HCT116 (cell line): ENCODE data around the gene TP63. TPM values are rescaled to one million over a fixed set of nuclear protein-coding genes. Genes with fewer than 3 reads are reported as not detected.

ENCODE experiments used
- ATAC-seq: fragments of 200-7000 bp; cut with Tn5 transposase; 2 replicates; pipeline ENCODE4 v1.9.1; 2020; ENCODE audit warnings: mild to moderate bottlenecking, moderate library complexity
- BruUV-seq: library from RNA; stranded (reverse); fragments of 400-500 nt; replicated peaks from 2 replicates; lab custom pipeline; 2021; lab: Mats Ljungman, UMichigan
- CTCF ChIA-PET: fragments of 300-600 bp; sonication (Branson Sonifier 250); formaldehyde crosslinking; loops from one replicate; lab custom pipeline; 2021; ENCODE audit warnings: antibody characterized with exemption; lab: Charles Lee
- POLR2A ChIA-PET: fragments of 300-600, 350-600 bp; sonication (Branson Sonifier 250); formaldehyde crosslinking; loops from one replicate; lab custom pipeline; 2021; ENCODE audit warnings: antibody characterized with exemption; lab: Charles Lee
- RAD21 ChIA-PET, 2 experiments: fragments of 300-600 bp; sonication (Branson Sonifier 250); formaldehyde crosslinking; loops; one replicate each; lab custom pipeline; 2023; ENCODE audit warnings: low total read pairs in 2 of 2; ENCODE audit not compliant: uncharacterized antibody in 2 of 2, unreplicated experiment in 2 of 2, low non-redundant PET in 1 of 2; lab: Charles Lee
- DNase-seq: peaks from one replicate; pipeline ENCODE4 v3.0.0-alpha.2; 2010; ENCODE audit warnings: low read depth, low spot score
- H2AFZ ChIP-seq: fragments of 200-600 bp; shearing (Covaris generic), sonication (generic); 2 replicates; pipeline ENCODE4 v1.6.1; 2017; ENCODE audit warnings: low read depth, mixed run types, mixed read lengths, antibody characterized with exemption, low read length; ENCODE audit not compliant: poor library complexity, severe bottlenecking
- H3K27ac ChIP-seq: 2 replicates; pipeline ENCODE4 v1.5.1; 2012; ENCODE audit warnings: low read depth, low read length
- H3K27me3 ChIP-seq: fragments of 200-600 bp; sonication (generic); 2 replicates; pipeline ENCODE4 v1.6.1; 2016; ENCODE audit warnings: mixed run types, low read length, mixed read lengths; ENCODE audit not compliant: insufficient read depth
- H3K36me3 ChIP-seq, 2 experiments: fragments of 200-500 bp in 1 of 2; fragments of 200-600 bp in 1 of 2; sonication (Bioruptor generic) in 1 of 2; sonication (generic) in 1 of 2; 2 replicates each; pipeline versions ENCODE4 v1.5.1 to v1.6.1; 2014 to 2016; ENCODE audit warnings: low read length in 2 of 2, inconsistent platforms in 1 of 2, mixed read lengths in 1 of 2, mixed run types in 1 of 2; ENCODE audit not compliant: insufficient read depth in 2 of 2, control insufficient read depth in 1 of 2
- H3K4me1 ChIP-seq, 2 experiments: fragments of 200-600 bp in 1 of 2; sonication (generic) in 1 of 2; 2 replicates each; pipeline versions ENCODE4 v1.5.1 to v1.6.1; 2012 to 2017; ENCODE audit warnings: low read length in 2 of 2, inconsistent platforms in 1 of 2, mild to moderate bottlenecking in 1 of 2, mixed read lengths in 1 of 2, mixed run types in 1 of 2, moderate library complexity in 1 of 2; ENCODE audit not compliant: insufficient read depth in 2 of 2, control insufficient read depth in 1 of 2
- H3K4me2 ChIP-seq: fragments of 200-600 bp; sonication (generic); 2 replicates; pipeline ENCODE4 v1.6.1; 2017; ENCODE audit warnings: mixed run types, low read length, mixed read lengths
- H3K4me3 ChIP-seq, 2 experiments: fragments of 200-600 bp in 1 of 2; sonication (generic) in 1 of 2; replicated peaks in 1 of 2; 2 replicates each; pipeline ENCODE4 v1.5.1; 2011 to 2016; ENCODE audit warnings: low read length in 2 of 2, control low read depth in 1 of 2, low read depth in 1 of 2, mild to moderate bottlenecking in 1 of 2, mixed read lengths in 1 of 2, mixed run types in 1 of 2
- H3K79me2 ChIP-seq: fragments of 200-600 bp; sonication (generic); 2 replicates; pipeline ENCODE4 v1.6.1; 2017; ENCODE audit warnings: mild to moderate bottlenecking, mixed run types, low read length, moderate library complexity, mixed read lengths; ENCODE audit not compliant: insufficient read depth
- H3K9ac ChIP-seq: fragments of 200-600 bp; sonication (generic); 2 replicates; pipeline ENCODE4 v1.6.1; 2016; ENCODE audit warnings: low read length, mixed read lengths
- H3K9me2 ChIP-seq: fragments of 200-600 bp; sonication (generic), shearing (Covaris generic); 2 replicates; pipeline ENCODE4 v1.6.1; 2017; ENCODE audit warnings: mixed run types, mild to moderate bottlenecking, moderate library complexity; ENCODE audit not compliant: insufficient read depth
- H3K9me3 ChIP-seq, 2 experiments: fragments of 200-500 bp in 1 of 2; fragments of 200-600 bp in 1 of 2; sonication (Bioruptor generic) in 1 of 2; sonication (generic) in 1 of 2; 2 replicates each; pipeline ENCODE4 v1.6.1; 2014 to 2017; ENCODE audit warnings: low read length in 2 of 2, mixed read lengths in 2 of 2, inconsistent platforms in 1 of 2, low read depth in 1 of 2, mild to moderate bottlenecking in 1 of 2, mixed run types in 1 of 2, moderate library complexity in 1 of 2; ENCODE audit not compliant: control insufficient read depth in 1 of 2, insufficient read depth in 1 of 2
- H4K20me1 ChIP-seq: fragments of 200-600 bp; sonication (generic), shearing (Covaris generic); 2 replicates; pipeline ENCODE4 v1.6.1; 2017; ENCODE audit warnings: mixed run types, mild to moderate bottlenecking, moderate library complexity; ENCODE audit not compliant: insufficient read depth
- CBX3 ChIP-seq: IDR thresholded peaks from 2 replicates; pipeline ENCODE4 v1.6.1; 2012; ENCODE audit warnings: low read depth
- EGR1 ChIP-seq: IDR thresholded peaks from 2 replicates; pipeline ENCODE4 v1.6.1; 2012; ENCODE audit warnings: low read depth
- EZH2phosphoT487 ChIP-seq: fragments of 200-600 bp; IDR thresholded peaks from 2 replicates; pipeline ENCODE4 v1.6.1; 2018; ENCODE audit warnings: antibody characterized with exemption, borderline replicate concordance
- FOSL1 ChIP-seq: IDR thresholded peaks from 2 replicates; pipeline ENCODE4 v1.6.1; 2012; ENCODE audit warnings: low read depth
- POLR2A ChIP-seq: IDR thresholded peaks from 2 replicates; pipeline ENCODE4 v1.7.0; 2011; ENCODE audit warnings: borderline replicate concordance; ENCODE audit not compliant: insufficient read depth, insufficient read length; ENCODE audit errors: extremely low read depth
- POLR2AphosphoS5 ChIP-seq: IDR thresholded peaks from 2 replicates; pipeline ENCODE4 v1.6.1; 2011; ENCODE audit warnings: mild to moderate bottlenecking, low read depth, low read length, moderate library complexity
- RAD21 ChIP-seq: IDR thresholded peaks from 2 replicates; pipeline ENCODE4 v1.6.1; 2012; ENCODE audit warnings: low read depth, mild to moderate bottlenecking
- SIN3A ChIP-seq: IDR thresholded peaks from 2 replicates; pipeline ENCODE4 v1.6.1; 2012; ENCODE audit warnings: low read depth
- SRF ChIP-seq: IDR thresholded peaks from 2 replicates; pipeline ENCODE4 v1.6.1; 2012; ENCODE audit warnings: low read depth
- TCF7L2 ChIP-seq: IDR thresholded peaks from 2 replicates; pipeline ENCODE4 v1.7.0; 2011; ENCODE audit warnings: borderline replicate concordance, inconsistent platforms; ENCODE audit not compliant: insufficient read depth, insufficient read length; ENCODE audit errors: extremely low read depth
- YY1 ChIP-seq: IDR thresholded peaks from 2 replicates; pipeline ENCODE4 v1.6.1; 2011; ENCODE audit warnings: low read length, low read depth, moderate library complexity, mild to moderate bottlenecking; ENCODE audit not compliant: insufficient replicate concordance; ENCODE audit errors: extremely low read depth
- ZFX ChIP-seq: fragments of 450-650 bp; IDR thresholded peaks from 2 replicates; pipeline ENCODE4 v1.6.1; 2017
- ZNF274 ChIP-seq: fragments of 200-500 bp; sonication (Bioruptor generic); IDR thresholded peaks from 2 replicates; pipeline ENCODE4 v1.6.1; 2014; ENCODE audit warnings: mild to moderate bottlenecking, low read depth, low read length, inconsistent platforms
- intact Hi-C: fragments of 100-400 bp; cut with micrococcal nuclease; formaldehyde crosslinking; loops from 2 replicates; pipeline ENCODE4 v1.10.0; 2022
- total RNA-seq: library from RNA; stranded (reverse); gene quantifications from one replicate; pipeline ENCODE4 v1.2.1, GENCODE V29; 2021; ENCODE audit not compliant: unreplicated experiment
- TF ChIP-seq, protein P1 (sequence below): IDR thresholded peaks from 2 replicates; pipeline ENCODE4 v1.6.1; 2012
- TF ChIP-seq, protein P2 (sequence below), 3 experiments: fragments of 200-600 bp in 1 of 3; sonication (generic) in 1 of 3; IDR thresholded peaks in 2 of 3; conservative IDR thresholded peaks in 1 of 3; 2 replicates each; pipeline ENCODE4 v1.5.1; 2012 to 2017; ENCODE audit warnings: low read depth in 2 of 3, low read length in 2 of 3, antibody characterized with exemption in 1 of 3, borderline replicate concordance in 1 of 3, control low read depth in 1 of 3, mild to moderate bottlenecking in 1 of 3, mixed read lengths in 1 of 3, mixed run types in 1 of 3, moderate library complexity in 1 of 3; ENCODE audit not compliant: insufficient read depth in 1 of 3
- TF ChIP-seq, protein P3 (sequence below): IDR thresholded peaks from 2 replicates; pipeline ENCODE4 v1.6.1; 2012; ENCODE audit warnings: low read depth

TP63 gene
- total RNA-seq, 1 experiment from 2014 or later: not detected

DNA sequence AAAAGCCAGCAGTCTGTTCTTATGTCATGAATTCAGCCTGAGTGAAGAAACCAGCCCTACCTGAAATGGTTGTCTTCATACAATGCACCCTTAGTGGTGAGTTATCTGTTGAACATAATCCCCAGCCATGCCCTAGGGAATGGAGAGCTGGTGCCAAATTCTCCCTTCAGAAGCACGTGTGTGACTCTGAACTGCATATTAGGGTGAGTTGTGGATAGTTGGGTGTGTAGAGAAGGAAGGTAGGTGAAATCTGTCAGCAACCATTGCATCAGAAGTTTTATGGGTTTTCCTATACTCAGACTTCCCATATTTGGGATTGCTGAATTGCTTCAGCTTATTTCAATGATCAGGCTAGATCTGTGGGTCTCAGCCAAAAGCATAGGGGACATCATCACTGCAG is 46.5 kb upstream of the TP63 start:
- H3K4me1 ChIP-seq: no peaks in the 10 kb centered on the region

DNA sequence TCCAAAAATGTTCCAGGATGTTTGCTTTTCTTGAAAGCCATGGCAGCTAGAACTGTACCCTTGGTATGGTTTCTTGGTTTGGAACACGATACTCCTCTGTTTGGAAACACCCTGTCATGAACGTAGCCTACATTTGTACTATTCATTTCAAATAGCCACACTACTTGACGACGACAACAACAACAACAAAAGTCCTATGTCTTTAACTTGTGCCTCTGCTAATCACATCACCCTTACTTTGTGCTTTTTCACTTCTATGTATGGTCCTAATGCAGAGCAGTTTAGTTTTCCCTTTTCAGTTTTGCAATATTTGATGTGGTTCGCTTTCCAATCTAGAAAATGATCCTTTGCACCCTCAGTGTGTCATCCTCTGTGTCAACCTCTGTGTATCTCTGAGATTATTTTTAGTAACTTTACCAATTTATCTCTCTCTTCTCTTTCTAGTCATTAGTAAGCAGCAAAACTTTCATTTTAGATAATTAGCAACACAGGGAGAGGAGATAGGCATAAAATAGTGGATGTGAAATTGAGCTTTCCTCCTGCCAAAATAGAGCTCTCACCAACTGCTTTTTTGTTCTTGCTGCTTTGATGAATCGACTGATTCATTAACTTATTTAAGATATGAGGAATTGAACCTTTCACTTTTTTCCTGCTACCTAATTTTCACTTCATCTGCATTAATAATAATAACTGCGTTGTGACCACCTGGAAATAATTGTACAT is 44.1 kb upstream of the TP63 start:
- H3K4me2 ChIP-seq: no peak overlapping the region
- DNase-seq (no peak), ATAC-seq (no peak)
- no TSS peak for BruUV-seq
- CTCF ChIA-PET: interaction anchor here (0.9 kb wide), 1 partner anchor 314 kb away, joined by 3 read pairs; no protein-coding TSS in a partner anchor
- H3K79me2 ChIP-seq: no peaks in the 10 kb centered on the region
- intact Hi-C loops: no loop called here
- H3K9ac ChIP-seq: no peak overlapping the region
- H3K9me3 ChIP-seq: no peaks in the 10 kb centered on the region
- H3K27me3 ChIP-seq: no peaks in the 10 kb centered on the region
- no peaks in the 10 kb centered on the region for H3K4me1 ChIP-seq
- no peaks in the 10 kb centered on the region for H4K20me1 ChIP-seq
- no peak overlapping the region for H3K4me3 ChIP-seq
- RAD21 ChIA-PET: no interaction called here
- no peaks in the 10 kb centered on the region for H3K36me3 ChIP-seq
- H2AFZ ChIP-seq: no peak overlapping the region
- no peaks in the 10 kb centered on the region for H3K9me2 ChIP-seq
- H3K27ac ChIP-seq: no peak overlapping the region
- POLR2A ChIA-PET: no interaction called here
- TF ChIP-seq, protein P1, sequence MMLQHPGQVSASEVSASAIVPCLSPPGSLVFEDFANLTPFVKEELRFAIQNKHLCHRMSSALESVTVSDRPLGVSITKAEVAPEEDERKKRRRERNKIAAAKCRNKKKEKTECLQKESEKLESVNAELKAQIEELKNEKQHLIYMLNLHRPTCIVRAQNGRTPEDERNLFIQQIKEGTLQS: no peak
- TF ChIP-seq FOSL1 (no peak), EGR1 (no peak), YY1 (no peak), EZH2phosphoT487 (no peak), SIN3A (no peak), ZFX (no peak), SRF (no peak), POLR2AphosphoS5 (no peak), RAD21 (no peak)
- TF ChIP-seq, protein P2, sequence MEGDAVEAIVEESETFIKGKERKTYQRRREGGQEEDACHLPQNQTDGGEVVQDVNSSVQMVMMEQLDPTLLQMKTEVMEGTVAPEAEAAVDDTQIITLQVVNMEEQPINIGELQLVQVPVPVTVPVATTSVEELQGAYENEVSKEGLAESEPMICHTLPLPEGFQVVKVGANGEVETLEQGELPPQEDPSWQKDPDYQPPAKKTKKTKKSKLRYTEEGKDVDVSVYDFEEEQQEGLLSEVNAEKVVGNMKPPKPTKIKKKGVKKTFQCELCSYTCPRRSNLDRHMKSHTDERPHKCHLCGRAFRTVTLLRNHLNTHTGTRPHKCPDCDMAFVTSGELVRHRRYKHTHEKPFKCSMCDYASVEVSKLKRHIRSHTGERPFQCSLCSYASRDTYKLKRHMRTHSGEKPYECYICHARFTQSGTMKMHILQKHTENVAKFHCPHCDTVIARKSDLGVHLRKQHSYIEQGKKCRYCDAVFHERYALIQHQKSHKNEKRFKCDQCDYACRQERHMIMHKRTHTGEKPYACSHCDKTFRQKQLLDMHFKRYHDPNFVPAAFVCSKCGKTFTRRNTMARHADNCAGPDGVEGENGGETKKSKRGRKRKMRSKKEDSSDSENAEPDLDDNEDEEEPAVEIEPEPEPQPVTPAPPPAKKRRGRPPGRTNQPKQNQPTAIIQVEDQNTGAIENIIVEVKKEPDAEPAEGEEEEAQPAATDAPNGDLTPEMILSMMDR (IDR thresholded peaks at IDR 0.05 in 2 of 3, conservative IDR thresholded peaks at IDR 0.05 in 1 of 3; ENCODE audit: borderline replicate concordance in 1 of 3, insufficient read depth in 1 of 3, low read depth in 2 of 3, low read length in 2 of 3): no peak
- TF ChIP-seq, protein P3, sequence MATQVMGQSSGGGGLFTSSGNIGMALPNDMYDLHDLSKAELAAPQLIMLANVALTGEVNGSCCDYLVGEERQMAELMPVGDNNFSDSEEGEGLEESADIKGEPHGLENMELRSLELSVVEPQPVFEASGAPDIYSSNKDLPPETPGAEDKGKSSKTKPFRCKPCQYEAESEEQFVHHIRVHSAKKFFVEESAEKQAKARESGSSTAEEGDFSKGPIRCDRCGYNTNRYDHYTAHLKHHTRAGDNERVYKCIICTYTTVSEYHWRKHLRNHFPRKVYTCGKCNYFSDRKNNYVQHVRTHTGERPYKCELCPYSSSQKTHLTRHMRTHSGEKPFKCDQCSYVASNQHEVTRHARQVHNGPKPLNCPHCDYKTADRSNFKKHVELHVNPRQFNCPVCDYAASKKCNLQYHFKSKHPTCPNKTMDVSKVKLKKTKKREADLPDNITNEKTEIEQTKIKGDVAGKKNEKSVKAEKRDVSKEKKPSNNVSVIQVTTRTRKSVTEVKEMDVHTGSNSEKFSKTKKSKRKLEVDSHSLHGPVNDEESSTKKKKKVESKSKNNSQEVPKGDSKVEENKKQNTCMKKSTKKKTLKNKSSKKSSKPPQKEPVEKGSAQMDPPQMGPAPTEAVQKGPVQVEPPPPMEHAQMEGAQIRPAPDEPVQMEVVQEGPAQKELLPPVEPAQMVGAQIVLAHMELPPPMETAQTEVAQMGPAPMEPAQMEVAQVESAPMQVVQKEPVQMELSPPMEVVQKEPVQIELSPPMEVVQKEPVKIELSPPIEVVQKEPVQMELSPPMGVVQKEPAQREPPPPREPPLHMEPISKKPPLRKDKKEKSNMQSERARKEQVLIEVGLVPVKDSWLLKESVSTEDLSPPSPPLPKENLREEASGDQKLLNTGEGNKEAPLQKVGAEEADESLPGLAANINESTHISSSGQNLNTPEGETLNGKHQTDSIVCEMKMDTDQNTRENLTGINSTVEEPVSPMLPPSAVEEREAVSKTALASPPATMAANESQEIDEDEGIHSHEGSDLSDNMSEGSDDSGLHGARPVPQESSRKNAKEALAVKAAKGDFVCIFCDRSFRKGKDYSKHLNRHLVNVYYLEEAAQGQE: no peak

More for the DNA sequence above, 46.5 kb upstream of the TP63 start:
- Histone ChIP-seq H3K4me3 (no peak overlapping the region), H2AFZ (no peak overlapping the region), H3K4me2 (no peak overlapping the region), H4K20me1 (no peaks in the 10 kb centered on the region), H3K9me2 (no peaks in the 10 kb centered on the region), H3K9me3 (no peaks in the 10 kb centered on the region), H3K79me2 (no peaks in the 10 kb centered on the region), H3K27me3 (no peaks in the 10 kb centered on the region), H3K36me3 (no peaks in the 10 kb centered on the region), H3K9ac (no peak overlapping the region), H3K27ac (no peak overlapping the region)
- intact Hi-C loops: no loop called here
- ChIA-PET RAD21 (no interaction called here), POLR2A (no interaction called here), CTCF (no interaction called here)
- TF ChIP-seq TCF7L2 (no peak), SRF (no peak), ZNF274 (no peak), RAD21 (no peak), POLR2A (no peak), EGR1 (no peak), CBX3 (no peak)
- no peak for DNase-seq
- BruUV-seq: no TSS peak
- ATAC-seq: no peak
